HEK293 (cell line): Measurements from ENCODE around the gene CLIC5.

Experiments used
- CTCF ChIA-PET: fragments of 350-600 bp; formaldehyde crosslinking; extraction: SDS; loops from one replicate; lab custom pipeline; 2021; ENCODE audit warnings: antibody characterized with exemption; lab: Yijun Ruan, JAX
- POLR2A ChIA-PET: fragments of 300-600 bp; formaldehyde crosslinking; extraction: SDS; loops from one replicate; lab custom pipeline; 2020; ENCODE audit warnings: antibody characterized with exemption, inconsistent platforms; lab: Yijun Ruan, JAX
- H3K27ac ChIP-seq: fragments of 200-500 bp; sonication (Bioruptor generic); 2 replicates; pipeline ENCODE4 v1.5.1; 2014; ENCODE audit warnings: low read depth, low read length, control low read depth, inconsistent platforms; ENCODE audit errors: extremely low read depth
- H3K36me3 ChIP-seq, 2 experiments: fragments of 200-500 bp in 1 of 2; sonication (Bioruptor generic) in 1 of 2; 1 replicate in 1 of 2; 2 replicates in 1 of 2; pipeline ENCODE4 v1.5.1; 2014 to 2017; ENCODE audit warnings: inconsistent platforms in 2 of 2, low read length in 2 of 2; ENCODE audit not compliant: control insufficient read depth in 2 of 2, insufficient read depth in 1 of 2
- H3K4me1 ChIP-seq: fragments of 200-500 bp; sonication (Bioruptor generic); 2 replicates; pipeline ENCODE4 v1.5.1; 2014; ENCODE audit warnings: mild to moderate bottlenecking, low read length, inconsistent platforms; ENCODE audit not compliant: control insufficient read depth, insufficient read depth
- H3K4me3 ChIP-seq: 2 replicates; pipeline ENCODE4 v1.5.1; 2011; ENCODE audit warnings: low read depth, mild to moderate bottlenecking, control low read depth, low read length, moderate library complexity
- H3K9me3 ChIP-seq: fragments of 200-500 bp; sonication (Bioruptor generic); 2 replicates; pipeline ENCODE4 v1.5.1; 2014; ENCODE audit warnings: low read depth, low read length, inconsistent platforms; ENCODE audit not compliant: control insufficient read depth, insufficient read depth
- MZF1 ChIP-seq: fragments of 450-650 bp; formaldehyde crosslinking; IDR thresholded peaks from 2 replicates; pipeline ENCODE4 v1.5.1; 2017; ENCODE audit warnings: missing biosample characterization, missing genetic modification characterization, borderline replicate concordance
- SP7 ChIP-seq: fragments of 450-650 bp; formaldehyde crosslinking; IDR thresholded peaks from 2 replicates; pipeline ENCODE4 v1.5.1; 2016; ENCODE audit warnings: missing biosample characterization, missing genetic modification characterization
- TCF7L2 ChIP-seq: IDR thresholded peaks from 2 replicates; pipeline ENCODE4 v1.6.1; 2011; ENCODE audit warnings: low read depth, mild to moderate bottlenecking, inconsistent platforms, low read length, moderate library complexity, borderline replicate concordance
- ZBTB1 ChIP-seq: fragments of 450-650 bp; formaldehyde crosslinking; IDR thresholded peaks from 2 replicates; pipeline ENCODE4 v1.5.1; 2016; ENCODE audit warnings: missing biosample characterization, missing genetic modification characterization
- ZNF169 ChIP-seq: fragments of 450-650 bp; formaldehyde crosslinking; IDR thresholded peaks from 2 replicates; pipeline ENCODE4 v1.5.1; 2016; ENCODE audit warnings: missing biosample characterization, missing genetic modification characterization
- ZNF248 ChIP-seq: fragments of 450-650 bp; formaldehyde crosslinking; IDR thresholded peaks from 2 replicates; pipeline ENCODE4 v1.5.1; 2017; ENCODE audit warnings: missing biosample characterization, missing genetic modification characterization
- ZNF274 ChIP-seq, 2 experiments: fragments of 200-500 bp in 1 of 2; fragments of 450-650 bp in 1 of 2; sonication (Bioruptor generic) in 1 of 2; formaldehyde crosslinking in 1 of 2; IDR thresholded peaks; 2 replicates each; pipeline versions ENCODE4 v1.5.1 to v1.6.1; 2014 to 2016; ENCODE audit warnings: borderline replicate concordance in 1 of 2, inconsistent platforms in 1 of 2, low read length in 1 of 2, missing biosample characterization in 1 of 2, missing genetic modification characterization in 1 of 2
- ZNF292 ChIP-seq: fragments of 450-650 bp; formaldehyde crosslinking; IDR thresholded peaks from 2 replicates; pipeline ENCODE4 v1.5.1; 2016; ENCODE audit warnings: low read depth, missing biosample characterization, missing genetic modification characterization, borderline replicate concordance
- ZNF391 ChIP-seq: fragments of 450-650 bp; formaldehyde crosslinking; IDR thresholded peaks from 2 replicates; pipeline ENCODE4 v1.5.1; 2016; ENCODE audit warnings: low read depth, missing biosample characterization, missing genetic modification characterization, borderline replicate concordance
- ZNF501 ChIP-seq: fragments of 450-650 bp; formaldehyde crosslinking; IDR thresholded peaks from 2 replicates; pipeline ENCODE4 v1.5.1; 2016; ENCODE audit warnings: missing biosample characterization, missing genetic modification characterization
- ZNF530 ChIP-seq: fragments of 450-650 bp; formaldehyde crosslinking; IDR thresholded peaks from 2 replicates; pipeline ENCODE4 v1.5.1; 2016; ENCODE audit warnings: low read depth, missing biosample characterization, missing genetic modification characterization
- ZNF560 ChIP-seq: fragments of 450-650 bp; formaldehyde crosslinking; IDR thresholded peaks from 2 replicates; pipeline ENCODE4 v1.5.1; 2017; ENCODE audit warnings: missing biosample characterization, missing genetic modification characterization, borderline replicate concordance
- ZNF585B ChIP-seq: fragments of 450-650 bp; formaldehyde crosslinking; IDR thresholded peaks from 2 replicates; pipeline ENCODE4 v1.5.1; 2016; ENCODE audit warnings: missing biosample characterization, missing genetic modification characterization
- ZNF624 ChIP-seq: fragments of 450-650 bp; formaldehyde crosslinking; IDR thresholded peaks from 2 replicates; pipeline ENCODE4 v1.5.1; 2017; ENCODE audit warnings: missing biosample characterization, missing genetic modification characterization
- TF ChIP-seq, protein P1 (sequence below): fragments of 450-650 bp; formaldehyde crosslinking; IDR thresholded peaks from 2 replicates; pipeline ENCODE4 v1.5.0; 2017; ENCODE audit warnings: missing biosample characterization, missing genetic modification characterization, borderline replicate concordance
- TF ChIP-seq, protein P2 (sequence below): fragments of 450-650 bp; formaldehyde crosslinking; optimal IDR thresholded peaks from 2 replicates; pipeline ENCODE3; 2016; ENCODE audit warnings: missing biosample characterization, mild to moderate bottlenecking, missing genetic modification characterization
- TF ChIP-seq, protein P3 (sequence below): fragments of 450-650 bp; formaldehyde crosslinking; IDR thresholded peaks from 2 replicates; pipeline ENCODE4 v1.5.1; 2016; ENCODE audit warnings: missing biosample characterization, missing genetic modification characterization
- TF ChIP-seq, protein P4 (sequence below): fragments of 450-650 bp; formaldehyde crosslinking; IDR thresholded peaks from 2 replicates; pipeline ENCODE4 v1.5.1; 2017; ENCODE audit warnings: missing biosample characterization, mild to moderate bottlenecking, missing genetic modification characterization, moderate library complexity
- TF ChIP-seq, protein P5 (sequence below): fragments of 450-650 bp; formaldehyde crosslinking; IDR thresholded peaks from 2 replicates; pipeline ENCODE4 v1.5.1; 2016; ENCODE audit warnings: missing biosample characterization, missing genetic modification characterization, borderline replicate concordance
- TF ChIP-seq, protein P6 (sequence below): fragments of 450-650 bp; formaldehyde crosslinking; IDR thresholded peaks from 2 replicates; pipeline ENCODE4 v1.5.1; 2016; ENCODE audit warnings: missing biosample characterization, missing genetic modification characterization

CLIC5 gene

DNA sequence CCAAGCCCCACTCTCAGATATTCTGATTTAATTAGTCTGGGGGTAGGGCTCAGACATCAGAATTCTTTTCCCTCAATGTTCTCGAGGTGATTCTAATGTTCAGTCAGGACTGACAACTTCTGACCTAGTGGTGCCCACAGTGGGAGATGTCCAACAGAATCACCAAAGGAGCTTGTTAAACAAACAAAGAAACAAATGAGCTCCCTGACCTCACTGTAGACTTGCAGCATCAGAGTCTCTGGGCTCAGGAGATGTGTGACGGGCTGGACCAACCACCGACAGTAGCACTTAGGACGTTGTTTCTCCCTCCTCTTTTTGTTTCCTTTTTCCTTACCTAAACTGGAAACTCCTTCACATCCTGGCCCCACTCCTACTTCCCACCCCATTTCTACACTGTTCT, 49.3 kb downstream of the CLIC5 start (continued):
- TF ChIP-seq, protein P1, sequence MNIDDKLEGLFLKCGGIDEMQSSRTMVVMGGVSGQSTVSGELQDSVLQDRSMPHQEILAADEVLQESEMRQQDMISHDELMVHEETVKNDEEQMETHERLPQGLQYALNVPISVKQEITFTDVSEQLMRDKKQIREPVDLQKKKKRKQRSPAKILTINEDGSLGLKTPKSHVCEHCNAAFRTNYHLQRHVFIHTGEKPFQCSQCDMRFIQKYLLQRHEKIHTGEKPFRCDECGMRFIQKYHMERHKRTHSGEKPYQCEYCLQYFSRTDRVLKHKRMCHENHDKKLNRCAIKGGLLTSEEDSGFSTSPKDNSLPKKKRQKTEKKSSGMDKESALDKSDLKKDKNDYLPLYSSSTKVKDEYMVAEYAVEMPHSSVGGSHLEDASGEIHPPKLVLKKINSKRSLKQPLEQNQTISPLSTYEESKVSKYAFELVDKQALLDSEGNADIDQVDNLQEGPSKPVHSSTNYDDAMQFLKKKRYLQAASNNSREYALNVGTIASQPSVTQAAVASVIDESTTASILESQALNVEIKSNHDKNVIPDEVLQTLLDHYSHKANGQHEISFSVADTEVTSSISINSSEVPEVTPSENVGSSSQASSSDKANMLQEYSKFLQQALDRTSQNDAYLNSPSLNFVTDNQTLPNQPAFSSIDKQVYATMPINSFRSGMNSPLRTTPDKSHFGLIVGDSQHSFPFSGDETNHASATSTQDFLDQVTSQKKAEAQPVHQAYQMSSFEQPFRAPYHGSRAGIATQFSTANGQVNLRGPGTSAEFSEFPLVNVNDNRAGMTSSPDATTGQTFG: no peak
- TF ChIP-seq ZNF248 (no peak), ZNF292 (tag by site-specific recombination) (no peak), ZNF530 (tag by site-specific recombination) (no peak), ZNF560 (tag by site-specific recombination) (no peak)
- TF ChIP-seq, protein P2, sequence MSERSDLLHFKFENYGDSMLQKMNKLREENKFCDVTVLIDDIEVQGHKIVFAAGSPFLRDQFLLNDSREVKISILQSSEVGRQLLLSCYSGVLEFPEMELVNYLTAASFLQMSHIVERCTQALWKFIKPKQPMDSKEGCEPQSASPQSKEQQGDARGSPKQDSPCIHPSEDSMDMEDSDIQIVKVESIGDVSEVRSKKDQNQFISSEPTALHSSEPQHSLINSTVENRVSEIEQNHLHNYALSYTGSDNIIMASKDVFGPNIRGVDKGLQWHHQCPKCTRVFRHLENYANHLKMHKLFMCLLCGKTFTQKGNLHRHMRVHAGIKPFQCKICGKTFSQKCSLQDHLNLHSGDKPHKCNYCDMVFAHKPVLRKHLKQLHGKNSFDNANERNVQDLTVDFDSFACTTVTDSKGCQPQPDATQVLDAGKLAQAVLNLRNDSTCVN (tag by site-specific recombination): no peak

DNA sequence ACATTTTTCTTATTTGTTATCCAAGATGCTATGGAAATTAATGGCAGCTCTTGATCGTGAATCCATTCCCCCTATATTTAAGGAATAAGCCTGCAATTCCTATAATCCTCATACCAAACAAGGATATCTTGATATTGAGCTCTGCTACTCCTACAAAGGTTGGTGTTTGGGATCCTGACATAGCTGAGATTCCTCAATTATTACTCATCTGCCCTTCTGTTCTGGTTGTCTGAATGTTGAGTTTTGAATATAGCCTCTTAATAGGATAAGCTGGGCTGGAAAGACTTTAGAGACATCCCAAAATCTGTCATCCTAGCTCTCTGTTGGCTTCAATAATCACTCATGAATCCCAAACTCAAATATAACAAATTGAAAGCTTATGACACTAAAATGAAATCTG, 49.9 kb downstream of the CLIC5 start:
- CTCF ChIA-PET: interaction anchor here (0.6 to 3.3 kb wide), 4 partner anchors 35 to 1536 kb away, joined by 3 to 14 read pairs (median 4); no protein-coding TSS in a partner anchor
- Histone ChIP-seq H3K27ac (no peak overlapping the region), H3K9me3 (no peaks in the 10 kb centered on the region), H3K36me3 (no peaks in the 10 kb centered on the region), H3K4me3 (no peak overlapping the region), H3K4me1 (no peaks in the 10 kb centered on the region)
- POLR2A ChIA-PET: no interaction called here
- no peak for TF ChIP-seq ZNF274 (IDR thresholded peaks at IDR 0.05; ENCODE audit: low read length)
- no peak for TF ChIP-seq ZNF274 (tag by site-specific recombination; IDR thresholded peaks at IDR 0.05; ENCODE audit: borderline replicate concordance)
- TF ChIP-seq ZNF501 (tag by site-specific recombination): no peak
- no peak for TF ChIP-seq ZBTB1
- no peak for TF ChIP-seq ZNF585B
- TF ChIP-seq, protein P3, sequence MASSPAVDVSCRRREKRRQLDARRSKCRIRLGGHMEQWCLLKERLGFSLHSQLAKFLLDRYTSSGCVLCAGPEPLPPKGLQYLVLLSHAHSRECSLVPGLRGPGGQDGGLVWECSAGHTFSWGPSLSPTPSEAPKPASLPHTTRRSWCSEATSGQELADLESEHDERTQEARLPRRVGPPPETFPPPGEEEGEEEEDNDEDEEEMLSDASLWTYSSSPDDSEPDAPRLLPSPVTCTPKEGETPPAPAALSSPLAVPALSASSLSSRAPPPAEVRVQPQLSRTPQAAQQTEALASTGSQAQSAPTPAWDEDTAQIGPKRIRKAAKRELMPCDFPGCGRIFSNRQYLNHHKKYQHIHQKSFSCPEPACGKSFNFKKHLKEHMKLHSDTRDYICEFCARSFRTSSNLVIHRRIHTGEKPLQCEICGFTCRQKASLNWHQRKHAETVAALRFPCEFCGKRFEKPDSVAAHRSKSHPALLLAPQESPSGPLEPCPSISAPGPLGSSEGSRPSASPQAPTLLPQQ (tag by site-specific recombination): no peak
- TF ChIP-seq, protein P4, sequence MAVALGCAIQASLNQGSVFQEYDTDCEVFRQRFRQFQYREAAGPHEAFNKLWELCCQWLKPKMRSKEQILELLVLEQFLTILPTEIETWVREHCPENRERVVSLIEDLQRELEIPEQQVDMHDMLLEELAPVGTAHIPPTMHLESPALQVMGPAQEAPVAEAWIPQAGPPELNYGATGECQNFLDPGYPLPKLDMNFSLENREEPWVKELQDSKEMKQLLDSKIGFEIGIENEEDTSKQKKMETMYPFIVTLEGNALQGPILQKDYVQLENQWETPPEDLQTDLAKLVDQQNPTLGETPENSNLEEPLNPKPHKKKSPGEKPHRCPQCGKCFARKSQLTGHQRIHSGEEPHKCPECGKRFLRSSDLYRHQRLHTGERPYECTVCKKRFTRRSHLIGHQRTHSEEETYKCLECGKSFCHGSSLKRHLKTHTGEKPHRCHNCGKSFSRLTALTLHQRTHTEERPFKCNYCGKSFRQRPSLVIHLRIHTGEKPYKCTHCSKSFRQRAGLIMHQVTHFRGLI (tag by site-specific recombination): no peak
- no peak for TF ChIP-seq ZNF169 (tag by site-specific recombination)
- TF ChIP-seq, protein P5, sequence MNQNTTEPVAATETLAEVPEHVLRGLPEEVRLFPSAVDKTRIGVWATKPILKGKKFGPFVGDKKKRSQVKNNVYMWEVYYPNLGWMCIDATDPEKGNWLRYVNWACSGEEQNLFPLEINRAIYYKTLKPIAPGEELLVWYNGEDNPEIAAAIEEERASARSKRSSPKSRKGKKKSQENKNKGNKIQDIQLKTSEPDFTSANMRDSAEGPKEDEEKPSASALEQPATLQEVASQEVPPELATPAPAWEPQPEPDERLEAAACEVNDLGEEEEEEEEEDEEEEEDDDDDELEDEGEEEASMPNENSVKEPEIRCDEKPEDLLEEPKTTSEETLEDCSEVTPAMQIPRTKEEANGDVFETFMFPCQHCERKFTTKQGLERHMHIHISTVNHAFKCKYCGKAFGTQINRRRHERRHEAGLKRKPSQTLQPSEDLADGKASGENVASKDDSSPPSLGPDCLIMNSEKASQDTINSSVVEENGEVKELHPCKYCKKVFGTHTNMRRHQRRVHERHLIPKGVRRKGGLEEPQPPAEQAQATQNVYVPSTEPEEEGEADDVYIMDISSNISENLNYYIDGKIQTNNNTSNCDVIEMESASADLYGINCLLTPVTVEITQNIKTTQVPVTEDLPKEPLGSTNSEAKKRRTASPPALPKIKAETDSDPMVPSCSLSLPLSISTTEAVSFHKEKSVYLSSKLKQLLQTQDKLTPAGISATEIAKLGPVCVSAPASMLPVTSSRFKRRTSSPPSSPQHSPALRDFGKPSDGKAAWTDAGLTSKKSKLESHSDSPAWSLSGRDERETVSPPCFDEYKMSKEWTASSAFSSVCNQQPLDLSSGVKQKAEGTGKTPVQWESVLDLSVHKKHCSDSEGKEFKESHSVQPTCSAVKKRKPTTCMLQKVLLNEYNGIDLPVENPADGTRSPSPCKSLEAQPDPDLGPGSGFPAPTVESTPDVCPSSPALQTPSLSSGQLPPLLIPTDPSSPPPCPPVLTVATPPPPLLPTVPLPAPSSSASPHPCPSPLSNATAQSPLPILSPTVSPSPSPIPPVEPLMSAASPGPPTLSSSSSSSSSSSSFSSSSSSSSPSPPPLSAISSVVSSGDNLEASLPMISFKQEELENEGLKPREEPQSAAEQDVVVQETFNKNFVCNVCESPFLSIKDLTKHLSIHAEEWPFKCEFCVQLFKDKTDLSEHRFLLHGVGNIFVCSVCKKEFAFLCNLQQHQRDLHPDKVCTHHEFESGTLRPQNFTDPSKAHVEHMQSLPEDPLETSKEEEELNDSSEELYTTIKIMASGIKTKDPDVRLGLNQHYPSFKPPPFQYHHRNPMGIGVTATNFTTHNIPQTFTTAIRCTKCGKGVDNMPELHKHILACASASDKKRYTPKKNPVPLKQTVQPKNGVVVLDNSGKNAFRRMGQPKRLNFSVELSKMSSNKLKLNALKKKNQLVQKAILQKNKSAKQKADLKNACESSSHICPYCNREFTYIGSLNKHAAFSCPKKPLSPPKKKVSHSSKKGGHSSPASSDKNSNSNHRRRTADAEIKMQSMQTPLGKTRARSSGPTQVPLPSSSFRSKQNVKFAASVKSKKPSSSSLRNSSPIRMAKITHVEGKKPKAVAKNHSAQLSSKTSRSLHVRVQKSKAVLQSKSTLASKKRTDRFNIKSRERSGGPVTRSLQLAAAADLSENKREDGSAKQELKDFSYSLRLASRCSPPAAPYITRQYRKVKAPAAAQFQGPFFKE (tag by site-specific recombination): no peak
- TF ChIP-seq MZF1: no peak
- TF ChIP-seq TCF7L2: no peak
- TF ChIP-seq ZNF292 (tag by site-specific recombination): no peak
- TF ChIP-seq ZNF391 (tag by site-specific recombination): no peak
- no peak for TF ChIP-seq SP7 (tag by site-specific recombination)
- TF ChIP-seq ZNF624 (tag by site-specific recombination): no peak
- TF ChIP-seq, protein P6, sequence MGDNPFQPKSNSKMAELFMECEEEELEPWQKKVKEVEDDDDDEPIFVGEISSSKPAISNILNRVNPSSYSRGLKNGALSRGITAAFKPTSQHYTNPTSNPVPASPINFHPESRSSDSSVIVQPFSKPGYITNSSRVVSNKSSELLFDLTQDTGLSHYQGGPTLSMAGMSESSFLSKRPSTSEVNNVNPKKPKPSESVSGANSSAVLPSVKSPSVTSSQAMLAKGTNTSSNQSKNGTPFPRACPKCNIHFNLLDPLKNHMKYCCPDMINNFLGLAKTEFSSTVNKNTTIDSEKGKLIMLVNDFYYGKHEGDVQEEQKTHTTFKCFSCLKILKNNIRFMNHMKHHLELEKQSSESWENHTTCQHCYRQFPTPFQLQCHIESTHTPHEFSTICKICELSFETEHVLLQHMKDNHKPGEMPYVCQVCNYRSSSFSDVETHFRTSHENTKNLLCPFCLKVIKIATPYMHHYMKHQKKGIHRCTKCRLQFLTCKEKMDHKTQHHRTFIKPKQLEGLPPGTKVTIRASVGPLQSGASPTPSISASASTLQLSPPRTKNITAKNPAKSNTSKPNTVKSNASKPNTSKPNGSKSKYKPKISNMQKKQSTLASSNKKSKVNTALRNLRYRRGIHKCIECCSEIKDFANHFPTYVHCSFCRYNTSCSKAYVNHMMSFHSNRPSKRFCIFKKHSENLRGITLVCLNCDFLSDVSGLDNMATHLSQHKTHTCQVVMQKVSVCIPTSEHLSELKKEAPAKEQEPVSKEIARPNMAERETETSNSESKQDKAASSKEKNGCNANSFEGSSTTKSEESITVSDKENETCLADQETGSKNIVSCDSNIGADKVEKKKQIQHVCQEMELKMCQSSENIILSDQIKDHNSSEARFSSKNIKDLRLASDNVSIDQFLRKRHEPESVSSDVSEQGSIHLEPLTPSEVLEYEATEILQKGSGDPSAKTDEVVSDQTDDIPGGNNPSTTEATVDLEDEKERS (tag by site-specific recombination): no peak
